Renal pelvis (tissue), 4 donors: ENCODE measurements around the gene CCDC136. TPM values are rescaled to one million over a fixed set of nuclear protein-coding genes. Genes with fewer than 3 reads are reported as not detected.

Source experiments
- DNase-seq: peaks from one replicate; pipeline ENCODE4 v3.0.0-alpha.2; 2013
- polyA plus RNA-seq, 3 donors: library from polyadenylated mRNA; unstranded; fragments of 120-200 nt; gene quantifications; one replicate each; pipeline ENCODE4 v1.2.1, GENCODE V29; 2013; ENCODE audit not compliant: insufficient read length in 3 of 3

Gene CCDC136
- polyA plus RNA-seq, 3 donors: 17.2 to 27.0 (median 20.6) TPM

DNA sequence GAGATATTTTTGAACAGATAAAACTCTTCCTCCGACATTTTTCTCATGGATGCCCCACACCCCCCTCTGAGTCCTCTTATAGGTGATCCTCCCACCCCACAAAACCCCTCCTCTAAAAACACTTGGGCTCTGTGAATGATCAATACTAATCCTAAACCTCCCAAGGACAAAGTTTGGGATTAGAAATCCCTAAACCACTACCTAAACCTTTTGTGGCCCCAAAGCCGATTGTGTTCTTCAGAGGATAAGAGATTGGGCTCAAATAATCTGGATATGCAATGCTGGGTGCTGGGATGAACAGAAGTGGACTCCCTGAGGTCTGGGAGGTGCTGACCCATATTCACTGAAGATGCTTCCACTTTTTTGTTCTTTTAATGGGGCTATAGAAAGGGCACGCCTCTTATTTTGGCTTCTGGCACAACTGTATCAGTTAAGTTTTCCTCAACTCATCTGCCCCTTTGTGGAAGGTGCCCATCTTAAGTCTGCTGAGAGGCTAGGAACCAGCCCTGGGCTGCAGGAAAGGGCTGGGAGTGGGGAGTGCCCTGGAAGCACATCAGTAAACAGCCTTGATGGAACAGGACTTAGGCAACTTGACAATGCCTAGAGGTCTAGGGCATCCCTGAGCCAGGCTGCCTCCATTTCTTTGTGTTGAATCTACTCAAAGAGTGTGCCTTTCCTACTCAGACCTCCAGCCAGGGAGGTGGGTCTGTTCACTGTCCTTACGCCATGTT lies 15.9 kb upstream of the CCDC136 start, which contains the start of gene OPN1SW:
Gene OPN1SW (minus strand): TSS at position 51 of the 731 bp plus-strand sequence. CDS start 13 bp downstream, at position 38.
- no peak for DNase-seq

DNA sequence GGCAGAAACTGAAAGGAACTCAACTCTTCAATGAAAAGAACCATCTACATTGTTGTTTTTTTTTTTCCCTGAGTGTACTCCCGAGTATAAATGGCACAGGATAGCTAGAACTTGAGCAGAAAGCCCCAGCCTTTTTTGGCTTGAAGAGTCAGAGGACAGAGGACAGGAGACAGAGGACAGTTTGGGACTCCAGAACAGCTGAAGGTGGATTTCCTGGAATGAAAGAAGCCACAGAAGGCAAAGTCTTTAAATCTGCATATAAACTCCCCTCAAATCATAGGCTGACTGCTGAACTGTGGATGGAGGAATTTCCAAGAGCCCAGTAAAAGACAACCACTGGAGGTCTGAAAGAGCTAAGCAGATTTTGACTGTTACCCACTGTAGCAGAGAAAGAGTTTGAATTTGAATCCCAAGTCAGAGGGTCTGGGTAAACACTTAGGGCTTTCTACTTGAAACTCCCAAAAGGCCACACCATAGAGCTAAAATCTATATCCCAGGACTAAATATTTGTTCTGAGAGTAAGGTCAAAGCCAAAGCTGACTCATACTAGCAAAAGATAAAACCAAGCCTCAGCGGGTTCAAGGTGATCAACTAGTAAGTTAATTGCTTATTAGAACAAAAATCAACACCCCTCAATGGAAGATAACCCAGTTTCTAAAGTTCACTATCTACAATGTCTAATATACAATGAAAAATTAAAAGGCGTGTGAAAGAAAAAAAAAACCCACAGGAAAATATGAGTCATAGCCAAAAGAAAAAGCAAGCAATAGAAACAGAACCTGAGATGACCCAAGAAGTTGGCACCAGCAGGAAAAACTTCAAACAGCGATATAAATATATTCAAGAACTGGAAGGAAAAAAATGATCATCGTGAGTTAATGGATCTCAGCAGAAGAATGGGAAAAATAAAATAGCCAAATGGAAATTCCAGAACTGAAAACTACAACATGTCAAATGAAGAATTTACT lies 14.3 kb upstream of the CCDC136 start:
- DNase-seq: no peak

DNA sequence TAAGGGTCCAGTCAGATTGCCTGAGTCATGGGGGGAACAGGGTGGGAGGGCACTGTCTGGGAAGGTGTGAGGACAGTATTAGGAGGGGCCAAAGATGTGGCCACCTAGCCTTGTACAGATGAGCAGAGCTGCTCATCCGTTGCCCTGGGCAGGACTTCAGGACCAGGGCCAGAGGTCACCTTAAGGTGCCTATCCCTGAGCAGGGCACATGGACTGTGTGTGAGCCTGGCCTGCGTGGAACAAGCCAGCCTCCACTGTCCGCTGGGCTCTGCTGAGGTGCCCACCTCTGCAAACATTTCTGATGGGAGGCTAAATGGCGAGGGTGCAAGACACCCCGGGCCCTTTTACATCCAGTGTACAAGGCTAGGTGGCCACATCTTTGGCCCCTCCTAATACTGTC lies 12.8 kb upstream of the CCDC136 start:
- no peak for DNase-seq

DNA sequence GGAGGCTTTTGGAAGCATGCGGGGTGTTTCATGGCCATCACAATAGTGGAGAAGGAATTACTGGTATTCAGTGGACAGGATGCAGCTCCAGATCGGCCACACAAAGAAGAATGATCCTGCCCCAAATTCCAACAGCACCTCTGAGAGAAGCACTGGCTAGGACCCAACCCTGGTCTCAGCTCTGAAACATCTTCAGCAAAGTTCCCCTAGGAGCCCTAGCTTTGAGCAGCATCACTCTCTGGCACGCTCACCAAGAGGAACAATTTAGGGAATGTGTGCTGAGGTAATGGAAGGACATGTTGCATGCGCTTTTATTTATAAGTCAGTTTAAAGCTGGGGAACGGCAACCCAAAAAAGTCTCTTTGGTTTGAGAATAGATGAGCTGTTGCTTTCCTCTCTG lies 10.6 kb upstream of the CCDC136 start:
- DNase-seq: no peak

DNA sequence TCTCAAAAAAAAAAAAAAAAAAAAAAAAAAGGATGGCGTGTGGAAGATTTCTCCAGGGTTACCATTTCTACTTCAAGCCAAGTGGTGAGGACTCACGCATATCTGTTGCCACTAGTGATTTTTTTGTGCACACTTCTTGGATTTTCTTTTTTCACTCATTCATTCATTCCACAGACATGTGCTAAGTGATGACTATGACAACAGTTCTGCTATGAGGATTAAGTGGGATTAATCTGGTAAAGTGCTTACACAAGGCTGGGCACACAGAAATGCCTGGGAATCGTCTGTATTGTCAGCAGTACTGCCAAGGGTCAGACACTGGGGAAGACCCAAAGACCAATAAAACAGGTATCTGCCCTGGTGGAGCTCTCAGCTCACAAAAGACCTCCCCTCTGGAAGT lies 9.9 kb upstream of the CCDC136 start:
- no peak for DNase-seq

DNA sequence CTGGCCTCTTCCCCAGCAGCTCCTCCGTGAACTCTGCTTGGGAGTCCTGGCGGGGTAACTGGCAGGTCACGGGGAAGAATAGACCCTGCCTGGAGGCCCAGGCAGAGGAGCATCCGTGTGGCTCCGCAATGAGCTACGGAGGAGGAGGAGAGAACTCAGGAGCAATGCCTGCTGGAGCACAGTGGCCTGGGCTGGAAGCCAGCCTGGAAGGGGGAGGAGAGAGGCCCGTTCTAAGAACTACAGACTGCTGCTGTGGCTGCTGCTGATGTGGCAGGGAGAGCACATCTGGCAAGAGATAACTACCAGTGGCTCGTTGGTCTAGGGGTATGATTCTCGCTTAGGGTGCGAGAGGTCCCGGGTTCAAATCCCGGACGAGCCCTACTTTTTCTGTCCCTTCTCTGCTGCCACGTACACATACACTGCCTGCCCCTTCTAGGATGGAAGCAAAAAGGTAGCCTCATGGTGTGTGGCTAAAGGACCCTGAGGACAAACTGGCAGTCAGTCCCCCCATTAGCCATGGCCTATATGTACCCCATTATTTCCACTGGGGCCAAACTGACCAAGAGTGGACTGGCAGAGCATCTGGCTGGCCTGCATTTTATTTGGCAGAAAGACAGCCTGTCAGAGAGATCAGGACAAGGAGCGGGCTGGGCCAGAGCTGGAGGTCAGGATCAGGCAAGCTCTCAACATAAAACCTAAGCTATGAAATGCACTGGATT lies 8.5 kb upstream of the CCDC136 start:
- peak; percentile 37 for DNase-seq

DNA sequence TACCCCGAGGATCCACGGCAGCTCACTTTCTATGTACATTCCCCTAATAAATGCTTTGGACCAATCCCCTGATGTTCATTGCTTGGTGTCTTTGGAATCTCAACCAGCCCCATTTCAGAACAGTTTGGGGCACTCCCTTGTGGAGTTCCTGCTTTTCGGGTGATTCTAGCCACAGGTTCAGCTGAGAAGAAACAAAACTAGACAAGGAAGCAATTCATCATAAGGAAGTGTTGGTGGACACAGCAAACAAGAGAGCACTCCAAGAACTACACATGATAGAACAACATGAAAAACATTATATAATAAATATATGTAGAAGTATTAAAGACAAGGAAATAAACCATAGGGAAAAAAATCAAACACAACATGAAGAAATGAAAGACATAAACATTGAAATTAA lies 6.0 kb upstream of the CCDC136 start:
- DNase-seq: no peak

DNA sequence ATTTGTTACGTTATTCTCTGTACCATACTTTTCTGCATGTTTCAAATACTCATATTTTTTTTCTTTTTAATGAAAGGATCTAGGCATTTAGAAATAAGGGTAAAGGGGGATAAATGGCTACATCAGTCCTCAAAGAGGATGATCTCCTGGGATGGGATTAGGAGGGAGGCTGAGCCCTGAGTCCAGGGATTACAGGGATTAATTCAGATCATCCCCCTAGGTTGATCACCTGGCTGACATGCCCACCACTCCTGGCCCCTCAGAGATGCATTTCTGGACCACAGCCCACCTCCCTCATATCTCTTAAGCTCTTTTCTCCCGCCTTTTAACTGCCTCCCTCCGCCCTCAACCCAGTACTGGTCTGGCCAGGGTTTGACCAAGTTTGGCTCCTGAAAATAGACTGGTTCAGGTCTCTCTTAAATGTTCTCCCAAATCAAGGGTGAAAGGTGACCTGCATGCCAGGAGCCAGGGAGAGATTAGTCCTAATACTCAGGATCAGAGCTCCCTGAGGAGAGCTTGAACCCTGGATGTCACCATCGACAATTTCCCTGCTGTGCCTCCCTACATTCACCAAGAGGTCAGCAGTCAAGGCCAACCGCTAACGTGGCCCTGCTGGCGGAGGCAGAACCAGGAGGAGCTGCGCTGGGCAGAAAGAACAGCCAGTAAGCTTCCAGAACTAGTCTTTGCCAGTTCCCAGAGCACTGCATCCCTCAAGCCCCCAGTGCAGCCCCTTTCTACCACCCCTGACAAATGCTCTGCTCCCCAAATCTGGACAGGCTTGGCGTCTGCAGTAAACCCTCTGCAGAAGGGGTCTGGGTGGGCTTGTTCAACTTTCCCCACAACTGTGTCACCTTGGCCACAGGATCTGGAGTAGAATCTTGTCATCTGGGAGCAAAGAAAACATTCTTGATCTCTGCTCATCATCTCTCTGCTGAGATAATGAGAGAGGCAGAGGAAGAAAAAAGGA lies 3.0 kb upstream of the CCDC136 start:
- no peak for DNase-seq

DNA sequence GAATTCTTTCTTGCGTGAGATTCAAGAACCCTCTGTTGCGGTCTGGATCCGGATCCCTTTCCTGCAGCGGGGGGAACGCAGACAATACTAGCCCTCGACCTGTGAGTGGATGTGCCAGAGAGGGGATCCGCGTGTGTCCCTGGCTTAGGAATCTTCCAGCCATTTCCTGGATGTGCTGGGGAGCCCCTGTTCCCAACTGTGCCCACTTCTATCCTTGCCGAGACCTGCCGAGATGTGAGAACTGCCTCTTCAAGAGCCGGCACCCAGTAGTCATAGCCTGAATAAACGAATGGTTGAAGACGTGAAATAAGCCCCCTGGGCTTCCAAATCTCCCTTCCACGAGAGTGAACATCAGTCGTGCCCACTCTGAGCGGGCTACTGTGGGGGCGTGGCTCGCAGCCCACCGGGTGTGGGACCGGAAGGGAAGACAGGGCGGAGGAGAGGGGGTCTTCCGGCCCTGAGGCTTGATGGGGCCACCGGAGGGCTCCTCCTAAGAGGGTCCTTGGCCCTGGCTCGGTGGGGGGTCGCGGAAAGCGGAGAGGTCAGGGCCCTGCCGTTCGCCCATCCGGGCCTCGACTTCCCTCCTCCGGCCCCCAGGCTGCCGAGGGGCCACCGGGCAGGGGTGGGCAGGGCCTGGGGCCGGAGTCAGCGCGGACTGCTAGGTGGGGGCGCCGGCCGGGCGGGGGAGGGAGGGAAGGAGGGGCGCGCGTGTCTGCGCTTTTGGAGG lies 1.3 kb upstream of the CCDC136 start:
- peak; percentile 21 for DNase-seq

DNA sequence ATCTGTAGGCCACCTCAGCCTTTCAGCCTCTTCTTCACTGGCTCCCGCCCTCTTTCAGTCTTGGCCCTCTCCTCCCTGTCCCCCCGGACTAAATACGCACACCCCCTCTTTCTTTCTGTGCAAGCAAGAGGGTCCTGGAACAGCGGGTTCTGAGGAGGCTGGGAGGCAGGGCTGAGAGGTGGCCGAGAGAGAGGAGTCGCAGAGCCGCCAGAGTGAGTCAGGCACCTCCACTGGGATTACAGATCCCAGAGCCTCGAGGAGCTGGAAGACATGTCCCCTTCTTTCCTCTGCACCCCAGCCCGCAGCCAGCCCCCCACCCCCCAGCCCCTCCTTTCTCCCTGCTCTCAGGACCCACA lies 182 bp downstream of the CCDC136 start:
- no peak for DNase-seq

DNA sequence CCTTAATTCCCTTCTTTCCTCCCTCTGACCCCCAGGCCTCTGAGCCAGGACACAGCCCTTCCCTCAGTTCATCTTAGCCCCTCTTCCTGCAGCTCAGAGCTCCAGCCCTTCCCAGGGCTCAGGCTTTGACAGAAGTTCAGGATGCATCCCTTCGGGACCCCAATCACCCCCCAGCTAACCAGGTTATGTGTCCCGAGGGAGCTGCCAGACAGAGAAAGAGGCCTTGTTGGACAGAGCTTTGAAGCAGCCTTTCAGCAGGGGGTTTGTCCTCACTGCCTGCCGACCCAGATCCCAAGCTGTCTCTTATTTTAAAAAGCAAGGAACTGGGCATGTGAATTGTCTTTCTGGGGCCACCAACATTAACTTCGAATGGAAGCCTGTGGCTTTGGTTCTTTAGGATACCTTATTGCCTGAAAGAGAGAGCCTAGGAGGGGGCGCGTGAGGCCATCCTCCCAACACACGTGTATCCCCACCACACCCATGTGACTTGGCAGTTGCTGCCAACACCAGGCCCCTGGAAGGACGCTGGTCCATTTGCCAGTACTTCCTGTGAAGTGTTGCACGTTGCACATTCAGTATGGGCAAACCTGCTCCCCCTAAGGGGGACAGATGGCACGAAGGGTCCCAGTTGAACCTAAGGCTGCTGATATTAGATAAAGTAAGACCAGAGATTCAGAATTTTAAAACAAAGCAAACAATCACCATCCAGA lies 858 bp downstream of the CCDC136 start:
- DNase-seq: no peak

DNA sequence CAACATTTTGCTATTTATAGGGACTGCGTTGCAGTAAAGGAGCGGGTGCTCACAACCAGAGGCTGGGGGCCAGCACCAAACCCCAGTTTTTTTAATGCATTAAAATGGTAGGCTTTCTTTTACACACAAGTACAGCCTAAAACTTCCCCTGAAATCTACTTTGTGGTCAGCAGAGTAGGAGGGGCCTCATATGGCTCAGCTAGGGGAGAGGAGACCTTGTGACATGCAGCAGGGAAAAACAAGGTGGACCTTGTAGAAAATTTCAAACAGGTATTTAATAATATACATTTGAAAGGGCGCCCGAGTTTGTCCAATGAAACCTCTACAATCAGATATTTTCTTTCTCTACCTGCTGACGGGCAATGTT lies 1.4 kb downstream of the CCDC136 start:
- no peak for DNase-seq

DNA sequence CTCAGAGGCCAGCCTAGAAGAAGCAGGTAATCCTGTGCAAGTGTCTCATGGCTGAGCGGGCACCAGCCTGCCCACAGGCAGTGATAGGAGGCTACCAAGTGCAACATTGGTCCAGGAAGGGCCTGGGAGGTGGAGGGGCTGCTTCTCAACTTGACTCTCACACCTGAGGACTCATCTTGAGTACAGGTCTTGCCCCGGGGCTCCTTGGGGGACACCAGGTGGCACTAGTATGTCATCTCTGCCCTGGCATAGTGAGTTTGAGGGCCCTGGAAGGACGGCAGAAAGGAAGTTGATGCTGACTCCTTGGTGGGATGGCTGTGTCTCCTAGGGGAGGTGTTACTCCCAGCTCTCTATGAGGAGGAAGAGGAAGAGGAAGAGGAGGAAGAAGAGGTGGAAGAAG lies 2.3 kb downstream of the CCDC136 start:
- DNase-seq: no peak

DNA sequence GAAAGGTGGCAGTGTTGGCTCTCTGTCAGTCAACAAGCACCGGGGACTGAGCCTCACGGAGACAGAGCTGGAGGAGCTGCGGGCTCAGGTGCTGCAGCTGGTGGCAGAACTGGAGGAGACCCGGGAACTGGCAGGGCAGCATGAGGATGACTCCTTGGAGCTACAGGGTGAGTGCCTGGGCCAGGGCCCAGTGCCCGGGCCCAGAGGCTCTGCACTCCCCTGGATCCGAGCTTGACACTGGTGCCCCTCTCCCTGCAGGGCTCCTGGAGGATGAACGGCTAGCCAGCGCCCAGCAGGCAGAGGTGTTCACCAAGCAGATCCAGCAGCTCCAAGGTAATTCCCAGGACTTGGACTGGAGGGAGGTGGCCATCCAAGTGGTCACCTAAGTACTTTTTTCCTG lies 2.7 kb downstream of the CCDC136 start:
- DNase-seq: no peak

DNA sequence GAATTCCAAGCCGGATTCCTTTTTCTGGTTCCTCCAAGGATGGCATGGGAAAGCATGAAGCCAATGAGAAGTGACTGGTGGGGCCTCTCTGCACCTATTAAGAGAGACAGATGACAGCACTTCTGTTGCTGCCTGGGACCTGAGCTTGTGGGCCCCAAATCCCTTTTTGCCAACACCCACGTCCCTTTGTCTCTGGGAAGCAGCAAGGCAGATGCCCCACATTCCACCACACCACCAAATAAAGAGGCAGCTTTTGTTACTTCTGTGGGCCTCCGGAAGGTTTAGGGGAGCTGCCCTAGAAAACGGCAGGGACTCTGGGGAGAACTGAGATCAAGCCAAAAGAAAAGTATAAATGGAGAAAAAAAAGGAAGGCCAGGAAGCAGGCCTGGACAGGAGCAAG lies 3.4 kb downstream of the CCDC136 start:
- DNase-seq: no peak

DNA sequence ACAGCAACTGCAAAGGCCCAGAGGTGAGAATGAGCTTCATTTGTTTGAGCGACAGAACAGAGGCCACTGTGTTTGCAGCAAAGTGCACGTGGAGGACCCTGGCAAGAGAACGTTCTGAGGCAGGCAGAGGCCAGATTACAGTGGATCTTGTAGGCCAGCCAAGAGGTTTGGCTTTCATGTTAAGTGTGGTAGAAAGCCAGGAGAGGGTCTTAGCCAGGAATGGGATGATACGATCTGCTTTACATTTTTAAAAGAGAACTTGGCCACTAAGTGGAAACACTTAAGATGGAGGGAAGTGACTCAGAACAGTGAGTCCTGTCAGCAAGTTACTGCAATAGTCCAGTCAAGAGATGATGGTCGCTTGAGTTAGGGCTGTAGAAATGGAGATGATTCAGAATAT lies 4.6 kb downstream of the CCDC136 start:
- no peak for DNase-seq

DNA sequence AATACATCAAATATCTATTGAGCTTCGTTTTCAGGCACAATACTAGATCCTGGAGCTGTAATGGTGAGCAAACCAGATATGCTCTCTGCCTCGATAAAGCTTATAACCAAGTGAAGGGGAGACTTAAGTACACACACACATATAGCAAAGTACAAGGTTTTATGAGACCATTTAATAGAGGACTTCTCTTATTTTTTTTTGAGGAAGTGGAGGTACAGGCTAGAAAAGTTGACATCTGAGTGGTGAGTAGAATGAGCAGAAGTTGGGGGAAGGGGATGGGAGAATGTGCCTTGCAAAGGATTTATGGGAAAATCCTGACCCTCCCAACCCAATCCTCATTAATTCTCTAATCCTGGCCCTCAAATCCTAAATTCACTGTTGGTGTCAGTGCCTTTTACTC lies 7.7 kb downstream of the CCDC136 start:
- DNase-seq: no peak

DNA sequence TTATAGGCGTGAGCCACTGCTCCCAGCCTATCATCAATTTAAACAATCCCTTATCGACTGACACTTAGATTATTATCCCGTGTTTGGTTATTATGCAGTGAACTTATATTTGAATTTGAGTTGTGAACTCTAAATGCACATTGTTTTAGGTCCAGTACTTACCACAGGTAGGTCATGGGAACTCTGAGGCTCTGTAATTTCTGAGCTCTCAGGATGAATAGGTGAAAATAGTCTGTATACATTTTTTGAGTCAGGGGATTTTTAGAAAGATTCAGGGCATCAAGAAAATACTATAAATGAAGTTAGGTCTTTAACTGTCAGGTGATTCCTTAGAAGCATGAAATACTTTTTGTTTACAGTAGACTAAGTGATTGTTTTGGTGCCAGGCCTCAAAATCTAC lies 8.8 kb downstream of the CCDC136 start:
- DNase-seq: no peak

DNA sequence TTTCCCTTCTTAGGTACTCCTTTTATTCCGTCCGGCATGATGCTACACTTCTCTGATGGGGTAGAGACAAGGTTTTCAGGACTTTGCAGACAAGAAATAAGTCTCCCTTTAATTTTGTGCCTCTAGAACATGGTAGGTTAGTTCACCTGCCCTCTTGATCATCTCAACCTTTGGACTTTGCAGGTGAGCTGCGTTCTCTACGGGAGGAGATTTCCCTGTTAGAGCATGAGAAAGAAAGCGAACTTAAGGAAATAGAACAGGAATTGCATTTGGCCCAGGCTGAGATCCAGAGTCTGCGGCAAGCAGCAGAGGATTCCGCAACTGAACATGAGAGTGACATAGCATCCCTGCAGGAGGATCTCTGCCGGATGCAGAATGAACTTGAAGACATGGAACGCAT lies 9.2 kb downstream of the CCDC136 start:
- no peak for DNase-seq
